Myocyte (in vitro differentiated cells): Measurements from ENCODE around the gene VIM. TPM values are rescaled to one million over a fixed set of nuclear protein-coding genes. Genes with fewer than 3 reads are reported as not detected.
"Not testable (repeated sequence)": the region's sequence is repeated elsewhere in the genome, so short reads cannot be mapped to it uniquely, and the experiment has no call there.

Experiments used
- DNase-seq: peaks from one replicate; pipeline ENCODE4 v3.0.0-alpha.2; 2012; ENCODE audit warnings: low read depth
- total RNA-seq: library from RNA; depleted of rRNA; stranded (reverse); fragments of >200 nt; gene quantifications from 2 replicates; pipeline ENCODE4 v1.2.3, GENCODE V29; 2014

VIM gene
- total RNA-seq, 1 donor from 2014 or later = 1,826 TPM

- no peak for DNase-seq
Observed at GRCh38 chr10:17231788-17232187, 3.7 kb downstream of the VIM start.

GRCh38 chr10:17232276-17232960, 4.4 kb downstream of the VIM start:
- no peak for DNase-seq

DNA sequence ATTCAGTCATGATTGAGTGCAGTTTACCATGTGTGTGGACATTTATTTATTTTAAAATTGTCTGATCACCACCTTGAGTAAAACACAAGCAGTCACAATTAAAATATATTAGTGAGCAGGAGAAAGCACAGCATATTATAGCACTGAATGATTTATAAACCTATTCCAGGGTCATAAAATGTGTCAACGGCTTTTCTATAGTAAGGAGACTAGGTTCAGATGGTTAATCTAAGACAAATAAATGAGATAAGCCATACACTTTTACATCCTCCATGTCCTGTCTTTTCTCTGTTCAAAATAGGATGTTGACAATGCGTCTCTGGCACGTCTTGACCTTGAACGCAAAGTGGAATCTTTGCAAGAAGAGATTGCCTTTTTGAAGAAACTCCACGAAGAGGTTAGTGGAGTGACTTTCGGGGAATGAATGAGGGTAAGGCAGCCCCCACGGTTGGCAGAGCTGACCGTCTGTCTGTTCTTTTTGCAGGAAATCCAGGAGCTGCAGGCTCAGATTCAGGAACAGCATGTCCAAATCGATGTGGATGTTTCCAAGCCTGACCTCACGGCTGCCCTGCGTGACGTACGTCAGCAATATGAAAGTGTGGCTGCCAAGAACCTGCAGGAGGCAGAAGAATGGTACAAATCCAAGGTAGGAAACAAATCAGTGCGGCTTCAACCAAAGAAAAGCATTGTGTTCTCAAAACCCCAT, 5.4 kb downstream of the VIM start:
- no peak for DNase-seq

- no peak for DNase-seq
Observed at GRCh38 chr10:17234431-17234945, 6.4 kb downstream of the VIM start.

- no peak for DNase-seq
Observed at GRCh38 chr10:17235136-17235535, 7.1 kb downstream of the VIM start.

DNA sequence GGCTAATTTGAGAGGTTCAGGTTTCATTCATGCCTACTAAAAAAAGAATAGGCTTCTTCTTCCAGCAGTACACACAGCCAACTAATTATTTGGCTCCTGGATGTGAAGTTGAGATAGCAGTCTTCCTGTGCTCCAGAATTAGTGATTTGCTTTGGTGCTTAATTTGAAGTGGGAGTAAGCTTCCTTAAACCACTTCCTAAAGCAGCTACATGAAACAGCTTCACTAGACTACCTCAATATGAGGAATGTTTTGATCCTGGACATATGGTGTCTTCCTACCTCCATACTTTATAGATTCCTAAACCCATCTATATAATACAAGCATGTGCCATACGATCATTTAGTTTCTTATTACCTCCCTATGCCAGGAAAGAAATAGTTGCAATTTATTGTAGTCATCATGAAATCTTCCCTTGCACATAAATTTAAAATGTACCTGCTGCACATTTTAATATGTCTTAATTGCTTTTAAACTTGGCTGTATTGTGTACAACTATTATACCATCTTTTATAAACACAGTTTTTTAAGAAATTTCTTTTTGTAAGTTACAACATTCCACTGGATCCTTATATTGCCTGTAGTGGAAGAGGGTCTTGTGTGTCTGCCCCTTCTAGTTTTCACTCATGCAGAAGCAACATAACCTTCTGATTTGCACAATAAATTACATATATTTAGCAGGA, 8.6 kb downstream of the VIM start:
- DNase-seq = no peak

DNA sequence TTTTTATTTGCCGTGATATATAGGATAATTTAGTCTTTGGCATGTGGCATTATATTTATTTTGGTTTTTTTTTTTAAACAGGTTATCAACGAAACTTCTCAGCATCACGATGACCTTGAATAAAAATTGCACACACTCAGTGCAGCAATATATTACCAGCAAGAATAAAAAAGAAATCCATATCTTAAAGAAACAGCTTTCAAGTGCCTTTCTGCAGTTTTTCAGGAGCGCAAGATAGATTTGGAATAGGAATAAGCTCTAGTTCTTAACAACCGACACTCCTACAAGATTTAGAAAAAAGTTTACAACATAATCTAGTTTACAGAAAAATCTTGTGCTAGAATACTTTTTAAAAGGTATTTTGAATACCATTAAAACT, 9.1 kb downstream of the VIM start:
- DNase-seq = no peak

DNA sequence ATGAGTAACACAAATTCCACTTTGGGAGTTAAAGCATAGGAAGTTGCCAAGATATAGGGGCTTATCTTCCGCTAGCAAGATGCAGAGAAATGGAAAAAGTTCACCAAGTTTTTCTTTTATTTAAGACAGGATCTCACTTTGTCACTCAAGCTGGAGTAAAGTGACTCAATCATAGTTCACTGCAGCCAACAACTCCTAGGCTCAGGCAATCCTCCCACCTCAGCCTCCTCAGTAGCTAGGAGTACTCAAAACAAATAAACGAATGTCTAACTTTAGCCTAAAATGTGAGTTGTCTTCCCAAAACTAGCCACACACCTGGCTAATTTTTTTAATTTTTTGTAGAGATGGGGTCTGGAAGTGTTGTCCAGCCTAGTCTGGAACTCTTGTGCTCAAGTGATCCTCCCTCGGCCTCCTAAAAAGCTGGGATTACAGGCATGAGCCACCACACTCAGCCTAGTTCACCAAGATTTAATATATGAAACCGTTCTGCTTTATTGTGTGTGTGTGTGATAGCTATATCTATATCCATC, 9.9 kb downstream of the VIM start:
- DNase-seq = no peak

DNA sequence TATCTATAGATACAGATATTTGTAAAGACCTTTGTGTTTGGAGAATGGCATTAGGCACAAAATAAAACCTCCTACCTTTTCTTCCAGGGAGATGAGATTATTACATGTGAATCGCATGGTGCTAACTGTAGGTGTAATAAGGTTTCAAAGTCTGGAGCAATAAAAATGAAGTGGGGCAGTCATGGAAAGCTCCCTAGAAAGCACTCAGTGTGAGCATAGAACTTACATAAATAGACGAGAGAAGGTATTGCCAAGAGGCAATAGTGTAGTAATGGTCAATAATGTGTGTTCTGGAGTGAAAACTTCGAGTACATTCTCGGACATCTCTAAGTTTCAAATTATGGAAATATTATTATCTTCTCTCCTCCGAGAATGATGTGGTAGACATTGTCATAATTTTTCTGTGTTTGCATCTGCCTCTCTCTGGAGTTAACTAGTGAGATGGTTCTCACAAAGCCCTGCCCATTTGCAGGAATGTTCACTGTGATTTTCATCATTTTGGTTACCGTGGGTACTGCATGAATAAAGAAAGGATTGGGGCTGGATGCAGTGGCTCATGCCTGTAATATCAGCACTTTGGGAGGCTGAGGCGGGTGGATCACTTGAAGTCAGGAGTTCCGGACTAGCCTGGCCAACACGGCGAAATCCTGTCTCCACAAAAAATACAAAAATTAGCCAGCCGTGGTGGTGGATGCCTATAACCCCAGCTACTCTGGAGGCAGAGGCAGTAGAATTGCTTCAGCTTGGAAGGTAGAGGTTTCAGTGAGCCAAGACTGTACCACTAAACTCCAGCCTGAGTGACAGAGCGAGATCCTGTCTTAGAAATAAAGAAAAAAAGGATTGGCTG, 10.6 kb downstream of the VIM start:
- peak; percentile 62 for DNase-seq

- DNase-seq = no peak
Observed at GRCh38 chr10:17239345-17240085, 11.5 kb downstream of the VIM start.

DNA sequence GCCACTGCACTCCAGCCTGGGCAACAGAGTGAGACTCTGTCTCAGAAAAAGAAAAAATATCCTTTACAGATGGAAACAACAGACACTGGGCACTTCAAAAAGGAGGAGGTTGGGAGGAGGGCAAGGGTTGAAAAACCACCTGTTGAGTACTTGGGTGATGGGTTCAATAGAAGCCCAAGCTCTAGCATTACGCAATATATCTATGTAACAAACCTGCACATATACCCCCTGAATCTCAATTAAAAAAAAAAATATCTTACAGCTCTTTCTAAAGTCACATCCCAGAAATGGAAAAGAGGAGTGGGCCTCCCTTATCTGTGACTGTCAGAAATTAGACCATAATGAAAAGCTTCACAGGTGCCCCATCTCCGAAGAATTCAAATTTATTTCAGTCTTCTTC, 12.1 kb downstream of the VIM start:
- no peak for DNase-seq

- DNase-seq = no peak
Observed at GRCh38 chr10:17240616-17241015, 12.6 kb downstream of the VIM start.

DNA sequence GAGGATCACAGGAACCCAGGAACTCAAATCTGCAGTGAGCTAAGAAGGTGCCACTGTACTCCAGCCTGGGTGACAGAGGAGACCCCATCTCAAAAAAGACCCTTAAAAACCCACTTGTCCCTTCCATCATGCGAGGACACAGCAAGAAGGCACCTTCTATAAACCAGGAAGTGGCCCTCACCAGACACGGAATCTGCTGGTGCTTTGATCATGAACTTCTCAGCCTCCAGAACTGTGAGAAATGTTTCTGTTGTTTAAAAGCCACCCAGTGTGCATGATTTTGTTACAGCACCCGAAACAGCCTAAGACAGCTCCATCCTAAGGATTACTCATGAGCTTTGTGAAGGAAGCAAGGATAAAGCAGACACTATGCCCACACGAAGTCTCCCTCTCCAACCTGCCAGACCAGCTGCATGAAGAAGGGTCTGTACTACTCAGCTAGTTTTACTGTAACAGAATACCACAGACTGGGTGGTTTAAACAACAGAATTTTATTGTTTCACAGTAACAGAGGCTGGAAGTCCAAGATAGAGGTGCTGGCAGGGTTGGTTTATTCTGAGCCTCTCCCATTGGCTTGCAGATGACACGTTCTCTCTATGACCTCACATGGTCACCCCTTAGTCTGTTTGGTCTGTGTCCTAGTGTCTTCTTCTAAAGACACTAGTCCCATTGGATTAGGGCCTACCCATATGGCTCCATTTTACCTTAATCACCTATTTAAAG, 13.7 kb downstream of the VIM start:
- DNase-seq = no peak

DNA sequence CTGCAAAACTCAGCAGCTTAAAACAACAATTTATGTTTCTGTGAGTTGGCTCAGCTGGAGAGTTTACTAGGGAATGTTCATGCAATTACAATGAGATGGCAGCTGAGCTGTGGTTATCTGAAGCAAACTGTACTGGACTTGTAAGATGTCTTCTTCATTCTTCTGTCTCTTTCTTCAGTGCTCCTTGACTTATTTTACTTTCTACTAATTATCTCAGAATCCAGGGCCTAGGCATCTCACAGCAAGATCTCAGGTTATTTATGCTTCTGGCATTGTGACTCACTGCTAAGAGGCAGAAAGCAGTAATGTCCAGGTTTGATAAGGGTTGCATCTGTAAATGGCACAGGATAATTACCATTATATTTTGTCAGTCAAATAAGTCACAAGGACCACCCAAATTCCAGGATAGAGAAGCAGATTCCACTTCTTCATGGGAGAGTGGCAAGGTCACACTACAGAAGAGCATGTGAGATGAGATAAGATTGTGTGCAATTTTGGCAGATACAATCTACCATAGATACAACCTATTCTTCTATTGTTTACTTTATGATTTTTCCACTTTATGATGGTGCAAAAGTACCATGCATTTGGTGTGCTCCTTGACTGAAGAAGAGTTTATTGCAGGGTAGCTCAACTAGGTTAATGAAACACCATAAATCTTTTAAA, 16.8 kb downstream of the VIM start:
- no peak for DNase-seq

DNA sequence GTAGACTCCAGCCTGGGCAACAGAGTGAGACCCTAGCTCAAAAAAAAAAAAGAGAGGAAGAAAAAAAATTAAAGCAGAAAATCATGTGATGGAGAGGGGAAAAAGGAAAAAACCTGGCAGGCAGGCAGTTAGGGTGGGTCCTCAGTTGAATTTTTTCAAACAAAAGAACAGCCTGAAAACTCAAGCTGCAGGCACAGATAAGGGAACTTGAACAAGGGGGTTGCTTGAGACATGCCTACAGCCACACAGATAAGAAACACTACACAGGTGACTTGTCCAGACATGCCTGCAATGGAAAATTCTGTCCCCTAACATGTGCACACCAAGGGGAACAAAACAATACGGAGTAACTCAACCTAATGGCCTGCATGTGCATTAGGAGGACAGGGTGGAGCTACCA, 19.2 kb downstream of the VIM start:
- DNase-seq = no peak

- no peak for DNase-seq
Observed at GRCh38 chr10:17248964-17249363, 20.9 kb downstream of the VIM start.

DNA sequence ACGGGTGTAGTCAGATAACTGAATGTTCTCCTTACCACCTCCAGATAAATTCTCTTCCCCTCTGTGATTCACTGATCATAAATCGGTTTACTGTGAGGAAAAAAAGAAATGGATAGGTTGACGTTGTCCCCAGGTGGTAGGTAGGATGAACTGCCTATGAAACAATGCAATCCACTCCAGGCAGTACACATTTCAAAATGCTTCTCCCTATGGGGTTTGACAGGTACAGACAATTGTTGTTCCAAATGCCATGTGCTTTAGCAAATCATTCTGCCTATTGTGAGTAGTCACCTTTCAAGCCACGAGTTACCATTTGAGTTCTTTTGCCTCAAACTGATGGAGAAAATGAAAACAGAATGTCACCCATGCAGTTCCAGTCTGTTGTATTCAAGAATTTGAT, 21.8 kb downstream of the VIM start:
- no peak for DNase-seq

DNA sequence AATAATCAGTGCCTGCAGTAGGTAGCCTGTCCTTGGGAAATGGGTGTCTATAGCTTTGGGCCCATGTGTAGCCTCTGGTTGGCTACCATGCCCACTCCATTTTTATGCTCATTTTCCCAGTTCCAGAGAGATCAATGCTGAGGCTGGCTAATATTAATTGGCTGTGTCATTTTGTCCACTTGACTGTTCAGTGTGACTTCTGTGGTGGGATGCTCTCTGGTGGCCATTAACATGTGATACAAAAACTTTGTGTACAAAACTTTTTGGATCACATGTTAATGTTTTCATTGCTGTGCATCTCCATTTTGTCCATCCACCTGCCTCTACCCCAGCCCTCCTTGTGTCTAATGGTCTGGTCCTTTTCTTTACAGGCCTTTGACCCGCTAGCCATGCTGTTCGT, 22.7 kb downstream of the VIM start:
- no peak for DNase-seq

DNA sequence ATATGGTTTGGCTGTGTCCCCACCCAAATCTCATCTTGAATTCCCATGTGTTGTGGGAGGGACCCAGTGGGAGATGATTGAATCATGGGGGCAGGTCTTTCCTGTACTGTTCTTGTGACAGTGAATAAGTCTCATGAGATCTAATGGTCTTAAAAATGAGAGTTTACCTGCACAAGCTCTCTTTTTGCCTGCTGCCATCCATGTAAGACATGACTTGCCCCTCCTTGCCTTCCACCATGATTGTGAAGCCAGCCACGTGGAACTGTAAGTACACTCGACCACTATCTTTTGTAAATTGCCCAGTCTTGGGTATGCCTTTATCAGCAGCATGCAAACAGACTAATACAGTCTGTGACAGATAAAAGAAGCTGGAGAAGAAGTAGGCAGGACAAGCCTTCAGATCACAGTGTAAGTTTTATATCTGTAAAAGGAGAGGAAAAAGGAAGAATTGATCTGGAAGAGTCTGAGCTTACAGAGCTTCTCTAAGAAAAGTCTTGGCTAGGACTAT, 26.6 kb downstream of the VIM start:
- DNase-seq = not testable (repeated sequence)
